ENCODE data around the gene TPCN2. TPM values are rescaled to one million over a fixed set of nuclear protein-coding genes. Genes with fewer than 3 reads are reported as not detected.
A peak's percentile ranks its signal among the peaks of the same experiment; 100 is the strongest.

TPCN2 gene
- total and polyA plus RNA-seq, 2 of the 4 experiments (the other 2 are of a cell fraction): 3.4 to 8.0 TPM

- 60% methylated on average over 3 of the region's 17 CpGs; no CpG with 5 or more reads in 1 of the 2 experiments for WGBS, 2 experiments (ENCODE audit: extremely low coverage in 2 of 2, insufficient read length in 1 of 2)
- intact Hi-C loops (cut with micrococcal nuclease) (loop anchor here (10.0 kb wide), 1 partner anchor 466 kb away; no protein-coding TSS in a partner anchor), in situ Hi-C loops (cut with MboI; ENCODE audit: low sequenced_read_pairs) (loop anchor here (5.0 kb wide), 2 partner anchors 73 to 173 kb away; no protein-coding TSS in a partner anchor), dilution Hi-C loops (cut with HindIII; ENCODE audit: low sequenced_read_pairs, unreplicated experiment) (no loop called here)
- Histone ChIP-seq H3K14ac (replicated peaks; ENCODE audit: low read depth, low read length) (0 out of 2 replicates have a peak overlapping the region, but pooled peaks have one; percentile 65), H2BK5ac (ENCODE audit: low read depth, low read length, poor library complexity, severe bottlenecking) (peak overlapping the region; percentile 17), H2AK9ac (replicated peaks; ENCODE audit: low read depth, low read length, poor library complexity) (peak overlapping the region; percentile 5), H3K9me1 (ENCODE audit: insufficient read depth, low read length) (peaks cover 13% of the 10 kb centered on the region), H3K9ac (ENCODE audit: low read depth, low read length) (no peak overlapping the region), H3K79me1 (ENCODE audit: low read depth in 1 of 2, low read length in 2 of 2) (peaks cover 0 to 21% of the 10 kb centered on the region in 2 experiments; a peak in 1 of 4 replicates), H4K20me1 (ENCODE audit: insufficient read depth, low read length) (peaks cover 12% of the 10 kb centered on the region; the same call in 1 of the 2 replicates), H3K23ac (ENCODE audit: low read depth, low read length) (peak overlapping the region; percentile 24; the same call in 1 of the 2 replicates), H3K56ac (ENCODE audit: extremely low read depth, insufficient read depth, low read length) (no peak overlapping the region), H2BK20ac (ENCODE audit: low read depth, low read length) (no peak overlapping the region; the same call in 1 of the 2 replicates), H3K9me3 (ENCODE audit: control insufficient read depth, insufficient read depth, low read length) (no peaks in the 10 kb centered on the region), H2AFZ (replicated peaks; ENCODE audit: low read length, poor library complexity) (peak overlapping the region; percentile 72), H2BK120ac (ENCODE audit: low read depth, low read length) (peak overlapping the region; percentile 41; the same call in 1 of the 2 replicates), H4K8ac (ENCODE audit: low read depth in 2 of 2, low read length in 2 of 2) (peak overlapping the region in 1 of 2 experiments; percentile 35; a peak in 2 of 4 replicates), H4K91ac (ENCODE audit: insufficient read depth, low read depth, low read length) (peak overlapping the region; percentile 6; the same call in 1 of the 2 replicates), H3K4ac (ENCODE audit: low read depth, low read length) (peak overlapping the region; percentile 20), H3K4me1 (ENCODE audit: control insufficient read depth, insufficient read depth, low read length) (peaks cover 16% of the 10 kb centered on the region), H3K18ac (ENCODE audit: low read depth, low read length) (no peak overlapping the region), H4K5ac (ENCODE audit: low read depth, low read length) (no peak overlapping the region), H3K27me3 (ENCODE audit: control insufficient read depth, insufficient read depth, low read length) (no peaks in the 10 kb centered on the region), H3K4me2 (ENCODE audit: low read depth, low read length) (no peak overlapping the region), H2BK15ac (ENCODE audit: low read depth, low read length) (no peak overlapping the region; the same call in 2 of the 3 replicates), H2AK5ac (ENCODE audit: low read depth, low read length) (peak overlapping the region; percentile 78), H3K27ac (ENCODE audit: insufficient read depth, low read length) (no peak overlapping the region), H3K4me3 (ENCODE audit: insufficient read depth, low read depth, low read length) (no peak overlapping the region), H3K36me3 (ENCODE audit: control insufficient read depth, insufficient read depth, low read length) (peaks cover 32% of the 10 kb centered on the region)
- POLR2A ChIA-PET (ENCODE audit: unreplicated experiment): interaction anchor here (0.5 kb wide), 1 partner anchor 136 kb away, joined by 3 read pairs; no protein-coding TSS in a partner anchor
- BruUV-seq (replicated peaks): no TSS peak
- no peak for TF ChIP-seq POLR2A (IDR thresholded peaks at IDR 0.05; ENCODE audit: low read depth, low read length)
- TF ChIP-seq MAZ (IDR thresholded peaks at IDR 0.05; ENCODE audit: borderline replicate concordance, low read depth, low read length): no peak
- no peak for TF ChIP-seq RCOR1 (IDR thresholded peaks at IDR 0.05; ENCODE audit: insufficient replicate concordance, low read length)
- TF ChIP-seq CTCF (conservative IDR thresholded peaks at IDR 0.05; ENCODE audit: low read depth, low read length): no peak
- no peak for TF ChIP-seq CHD1 (IDR thresholded peaks at IDR 0.05; ENCODE audit: low read depth, low read length)
- no peak for TF ChIP-seq CEBPB (IDR thresholded peaks at IDR 0.05; ENCODE audit: low read depth, low read length)
- TF ChIP-seq NFE2L2 (IDR thresholded peaks at IDR 0.05; ENCODE audit: low read depth, low read length): peak; percentile 41; the same call in 1 of the 2 replicates
- CTCF ChIA-PET: no interaction called here
- DNase-seq (peak; percentile 25), ATAC-seq (ENCODE audit: low read depth) (peak; percentile 48)
Observed at GRCh38 chr11:69080257-69080995, 31.7 kb downstream of the TPCN2 start.

Measured in IMR-90 (cell line).